Naive B cell (primary cell): ENCODE results near the gene WDR87. TPM values are rescaled to one million over a fixed set of nuclear protein-coding genes. Genes with fewer than 3 reads are reported as not detected.

Experiments used
- ATAC-seq, 2 donors: fragments of 150-1000 bp; cut with Tn5 transposase; 2 replicates each; pipeline ENCODE4 v1.10.0; 2021; ENCODE audit warnings: low read depth in 2 of 2, mild to moderate bottlenecking in 2 of 2, moderate library complexity in 2 of 2
- DNase-seq: peaks from one replicate; pipeline ENCODE4 v3.0.0; 2022
- H3K27ac Mint-ChIP-seq, 6 donors: one replicate each; pipeline ENCODE4 v1.8.0; 2020 to 2022; ENCODE audit warnings: mild to moderate bottlenecking in 6 of 6, mixed read lengths in 6 of 6, moderate library complexity in 5 of 6, inconsistent platforms in 2 of 6
- H3K27me3 Mint-ChIP-seq, 3 donors: one replicate each; pipeline ENCODE4 v1.8.0; 2021 to 2022; ENCODE audit warnings: mixed read lengths in 3 of 3, mild to moderate bottlenecking in 1 of 3
- H3K36me3 Mint-ChIP-seq, 2 donors: one replicate each; pipeline ENCODE4 v1.8.0; 2020 to 2022; ENCODE audit warnings: mixed read lengths in 2 of 2, inconsistent platforms in 1 of 2, mild to moderate bottlenecking in 1 of 2
- H3K4me1 Mint-ChIP-seq, 3 donors: one replicate each; pipeline ENCODE4 v1.8.0; 2020 to 2022; ENCODE audit warnings: mixed read lengths in 3 of 3, inconsistent platforms in 1 of 3, mild to moderate bottlenecking in 1 of 3, moderate library complexity in 1 of 3
- H3K4me3 Mint-ChIP-seq, 8 donors: one replicate each; pipeline ENCODE4 v1.8.0; 2020 to 2022; ENCODE audit warnings: mild to moderate bottlenecking in 8 of 8, mixed read lengths in 8 of 8, moderate library complexity in 8 of 8, inconsistent platforms in 2 of 8
- H3K9me3 Mint-ChIP-seq, 7 donors: one replicate each; pipeline ENCODE4 v1.8.0; 2020 to 2022; ENCODE audit warnings: mixed read lengths in 7 of 7, mild to moderate bottlenecking in 5 of 7, inconsistent platforms in 2 of 7, moderate library complexity in 1 of 7
- polyA plus RNA-seq, 6 donors: library from polyadenylated mRNA; unstranded; fragments of 300-500 nt; fragmentation: Illumina TruSeq; gene quantifications; one replicate each; pipeline ENCODE4 v1.2.3, GENCODE V29; 2021; ENCODE audit warnings: low read depth in 6 of 6

WDR87 gene
- polyA plus RNA-seq, 6 donors from 2014 or later = 0.03 TPM; not detected in 5

DNA sequence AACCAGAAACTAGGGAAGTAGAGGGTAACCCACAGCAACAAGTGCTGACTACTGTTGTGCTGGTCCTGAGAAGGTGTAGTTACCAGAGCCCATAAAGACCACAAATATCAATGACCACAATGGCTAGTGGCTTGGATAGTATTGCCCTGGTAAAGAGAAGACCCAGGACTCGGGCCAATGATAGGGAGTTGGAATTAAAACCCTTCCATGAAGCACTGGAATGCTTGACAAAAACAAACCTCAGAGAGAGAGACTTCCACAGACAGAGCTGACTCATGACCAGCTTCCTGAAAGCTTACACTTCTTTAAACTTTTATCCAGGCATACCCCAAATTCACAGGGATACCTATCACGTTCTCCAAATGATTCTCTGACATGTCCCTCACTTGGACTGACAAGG lies 60.5 kb downstream of the WDR87 start:
- no peak overlapping the region for H3K27ac Mint-ChIP-seq
- peaks cover 8 to 10% (median 8%) of the 10 kb centered on the region in 3 donors for H3K27me3 Mint-ChIP-seq
- H3K36me3 Mint-ChIP-seq = no peaks in the 10 kb centered on the region
- no peak for ATAC-seq
- no peaks in the 10 kb centered on the region for H3K4me1 Mint-ChIP-seq
- H3K4me3 Mint-ChIP-seq = no peak overlapping the region
- DNase-seq = no peak
- H3K9me3 Mint-ChIP-seq = peaks cover 0 to 2% (median 0%) of the 10 kb centered on the region in 7 donors

Other genes starting within 250 kb of the WDR87 start
- 1 to 10 TPM; 4.2 to 9.9 (median 6.6) TPM for gene ZNF607, start 186.8 kb downstream of the WDR87 start, polyA plus RNA-seq
- gene ZNF573, start 127.0 kb downstream of the WDR87 start, polyA plus RNA-seq = 10 to 100 TPM in 4 of 6 donors, 1 to 10 TPM in 2; 4.3 to 17.0 (median 14.8) TPM
- gene SIPA1L3, start 614 bp upstream of the WDR87 start, polyA plus RNA-seq = 10 to 100 TPM in 5 of 6 donors, 1 to 10 TPM in 1; 9.2 to 43.0 (median 19.5) TPM